ENCODE results near the gene ACTA1.
A peak's percentile ranks its signal among the peaks of the same experiment; 100 is the strongest.
"Not testable (repeated sequence)": the region's sequence is repeated elsewhere in the genome, so short reads cannot be mapped to it uniquely, and the experiment has no call there.

Gene ACTA1
- total RNA-seq = 0 to 0.29 (median 0.13) reads per million in 18 experiments

DNA sequence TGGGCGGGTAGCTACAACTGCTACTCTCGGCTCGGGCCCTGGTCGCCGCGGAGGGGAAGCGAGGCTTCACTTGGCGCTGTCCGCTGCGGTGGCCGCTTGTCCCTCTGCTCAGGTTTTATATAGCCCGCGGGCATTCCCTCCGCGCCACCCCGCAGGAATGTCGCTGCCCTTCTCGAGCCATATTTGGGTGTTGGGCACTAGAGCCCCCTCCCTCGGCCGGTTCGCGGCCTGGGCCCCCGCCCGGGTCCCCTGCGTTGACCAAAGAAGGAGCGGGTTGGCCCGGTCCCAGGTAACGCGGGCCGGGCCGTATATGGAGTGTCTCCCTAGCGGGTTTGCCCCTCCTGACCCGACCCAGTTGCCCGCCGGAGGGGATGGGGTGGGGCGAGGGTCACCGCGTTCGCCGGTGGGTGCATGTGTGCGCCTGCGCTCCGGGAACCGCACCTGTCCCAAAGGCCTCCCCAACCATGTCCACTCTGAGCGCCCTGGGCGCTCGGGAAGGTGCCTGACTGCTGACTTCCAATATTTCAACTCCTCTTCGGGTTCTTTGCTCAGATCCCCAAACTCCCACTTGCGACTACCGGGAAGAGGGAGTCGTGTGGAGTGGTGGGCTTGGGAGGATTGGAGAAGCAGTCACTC lies at the start of gene ACTA1:
TSS of gene ACTA1 (minus strand) at position 90 of the 636 bp plus-strand sequence. CDS start 979 bp downstream, outside the sequence.
- DNase-seq = no peak

DNA sequence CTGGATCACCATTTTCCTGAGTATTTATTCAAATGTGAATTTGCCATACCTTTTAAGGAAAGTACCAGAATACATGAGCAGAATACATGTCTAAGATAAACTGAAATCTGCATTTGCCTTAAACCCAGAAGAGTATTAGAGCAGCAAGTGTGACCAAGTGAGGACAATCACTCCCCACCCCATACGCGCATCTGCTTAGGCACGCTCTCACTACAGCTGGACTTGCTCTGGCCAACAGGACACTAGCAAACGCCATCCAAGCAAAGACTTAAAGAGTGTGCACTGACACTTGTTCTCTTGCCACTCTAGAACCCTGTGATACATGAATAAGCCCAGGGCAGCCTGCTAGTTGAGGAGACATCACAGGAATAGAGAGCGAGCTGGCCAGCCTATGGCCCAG lies 48.6 kb upstream of the ACTA1 start:
- no peak for DNase-seq

DNA sequence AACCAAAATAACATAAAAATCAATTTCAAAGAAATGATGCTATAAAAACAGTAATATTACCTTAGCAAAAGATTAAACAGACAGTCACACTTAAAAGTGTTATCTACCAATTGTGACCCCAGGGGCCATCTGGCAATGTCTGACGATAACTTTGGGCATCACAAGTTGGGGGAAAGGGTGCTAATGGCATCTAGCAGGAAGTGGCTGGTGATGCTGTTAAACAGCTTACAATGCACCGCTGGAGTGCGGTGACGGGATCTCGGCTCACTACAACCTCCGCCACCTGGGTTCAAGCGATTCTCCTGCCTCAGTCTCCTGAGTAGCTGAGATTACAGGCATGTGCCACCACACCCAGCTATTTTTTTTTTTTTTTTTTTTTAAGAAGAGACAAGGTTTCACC lies 46.6 kb upstream of the ACTA1 start:
- DNase-seq = no peak

DNA sequence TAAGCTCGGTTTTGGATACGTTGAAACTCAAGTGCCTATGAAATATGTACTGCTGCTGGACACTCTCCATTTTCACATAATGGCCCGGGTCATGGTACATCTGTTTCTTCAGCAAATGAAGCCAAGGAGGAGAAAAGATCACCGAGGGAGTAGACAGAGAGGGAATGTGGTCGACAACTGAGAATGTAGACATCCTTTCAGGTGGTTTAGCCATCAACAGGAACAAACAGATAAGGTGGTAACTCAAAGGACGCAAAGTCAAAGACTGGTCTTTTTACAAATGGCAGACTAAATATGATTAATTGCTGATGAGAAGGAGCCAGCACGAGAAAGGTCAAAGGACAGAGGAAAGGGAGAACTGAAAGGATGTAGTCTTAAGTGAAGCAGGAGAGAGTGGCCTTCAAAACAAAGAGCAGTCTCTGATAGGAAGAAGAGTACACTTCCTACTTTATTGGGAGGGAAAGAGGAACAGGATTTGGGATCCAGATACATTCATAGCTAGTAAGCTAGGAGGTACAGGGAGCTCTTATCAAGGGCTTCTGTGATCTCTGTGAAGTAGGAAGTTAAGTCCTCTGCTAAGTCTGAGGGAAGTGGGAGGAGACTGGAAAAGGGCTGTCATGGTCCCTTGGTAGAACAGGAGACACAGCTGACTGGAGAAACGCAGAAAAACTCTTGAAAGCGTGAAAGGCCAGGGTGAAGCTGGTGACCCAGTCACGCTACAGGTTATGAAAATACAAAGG lies 45.9 kb upstream of the ACTA1 start:
- peak; percentile 14 to 22 for DNase-seq

DNA sequence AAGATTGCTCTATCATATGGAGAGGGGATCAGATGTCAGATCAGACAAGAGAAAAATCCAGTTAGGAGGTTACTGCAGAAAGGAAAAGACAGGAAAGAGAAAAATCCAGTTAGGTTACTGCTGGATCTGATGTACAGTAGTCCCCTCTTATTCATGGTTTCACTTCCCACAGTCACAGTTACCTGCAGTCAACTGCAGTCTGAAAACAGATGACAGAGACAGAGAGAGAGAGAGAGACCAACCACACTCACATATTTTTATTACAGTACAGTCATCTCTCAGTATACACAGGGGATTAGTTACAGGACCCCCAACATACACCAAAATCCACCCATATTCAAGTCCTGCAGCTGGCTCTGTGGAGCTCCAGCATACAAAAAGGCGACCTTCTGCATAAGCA lies 45.0 kb upstream of the ACTA1 start:
- no peak for DNase-seq

DNA sequence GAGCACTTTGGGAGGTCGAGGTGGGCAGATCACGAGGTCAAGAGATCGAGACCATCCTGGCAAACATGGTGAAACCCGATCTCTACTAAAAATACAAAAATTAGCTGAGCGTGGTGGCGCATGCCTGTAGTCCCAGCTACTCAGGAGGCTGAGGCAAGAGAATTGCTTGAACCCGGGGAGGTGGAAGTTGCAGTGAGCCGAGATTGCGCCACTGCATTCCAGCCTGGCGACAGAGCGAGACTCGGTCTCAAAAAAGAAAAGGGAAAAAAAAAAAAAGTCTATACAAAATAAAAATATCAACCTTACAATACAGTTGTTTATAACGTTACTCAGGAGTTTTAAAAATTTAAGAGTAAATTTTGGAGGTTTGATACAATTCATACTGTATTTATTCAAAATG lies 42.0 kb upstream of the ACTA1 start:
- not testable (repeated sequence) for DNase-seq

DNA sequence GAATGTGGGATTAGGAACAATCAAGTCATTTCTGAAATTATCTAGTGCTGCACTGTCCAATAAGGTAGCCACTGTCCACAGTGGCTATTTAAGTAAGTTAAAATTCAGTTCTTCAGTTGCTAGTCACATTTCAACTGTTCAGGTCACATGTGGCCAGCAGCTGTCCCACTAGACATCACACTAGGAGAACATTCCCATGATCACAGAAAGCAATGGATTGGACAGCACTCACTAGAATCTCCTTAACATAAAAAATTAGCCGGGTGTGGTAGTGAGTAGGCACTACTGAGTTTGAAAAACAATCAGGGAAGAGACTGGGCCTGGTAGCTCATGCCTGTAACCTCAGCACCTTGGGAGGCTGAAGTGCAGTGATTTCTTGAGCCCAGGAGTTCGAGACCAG lies 40.6 kb upstream of the ACTA1 start:
- DNase-seq = no peak

DNA sequence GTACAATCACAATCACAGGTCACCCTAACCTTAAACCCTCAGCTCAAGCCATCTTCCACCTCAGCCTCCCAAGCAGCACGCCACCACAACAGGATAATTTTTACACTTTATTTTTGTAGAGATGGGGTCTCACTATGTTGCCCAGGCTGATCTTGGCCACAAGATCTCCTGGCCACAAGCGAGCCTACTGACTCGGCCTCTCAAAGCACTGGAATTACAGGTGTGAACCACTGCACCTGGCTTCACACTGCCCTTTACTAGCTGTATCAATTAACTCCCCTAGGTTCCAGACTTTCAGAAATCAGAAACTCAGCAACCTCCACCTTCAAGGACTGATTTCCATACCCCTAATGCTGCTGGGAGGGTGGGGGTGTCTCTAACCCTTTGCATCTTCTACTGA lies 37.3 kb upstream of the ACTA1 start:
- no peak for DNase-seq

DNA sequence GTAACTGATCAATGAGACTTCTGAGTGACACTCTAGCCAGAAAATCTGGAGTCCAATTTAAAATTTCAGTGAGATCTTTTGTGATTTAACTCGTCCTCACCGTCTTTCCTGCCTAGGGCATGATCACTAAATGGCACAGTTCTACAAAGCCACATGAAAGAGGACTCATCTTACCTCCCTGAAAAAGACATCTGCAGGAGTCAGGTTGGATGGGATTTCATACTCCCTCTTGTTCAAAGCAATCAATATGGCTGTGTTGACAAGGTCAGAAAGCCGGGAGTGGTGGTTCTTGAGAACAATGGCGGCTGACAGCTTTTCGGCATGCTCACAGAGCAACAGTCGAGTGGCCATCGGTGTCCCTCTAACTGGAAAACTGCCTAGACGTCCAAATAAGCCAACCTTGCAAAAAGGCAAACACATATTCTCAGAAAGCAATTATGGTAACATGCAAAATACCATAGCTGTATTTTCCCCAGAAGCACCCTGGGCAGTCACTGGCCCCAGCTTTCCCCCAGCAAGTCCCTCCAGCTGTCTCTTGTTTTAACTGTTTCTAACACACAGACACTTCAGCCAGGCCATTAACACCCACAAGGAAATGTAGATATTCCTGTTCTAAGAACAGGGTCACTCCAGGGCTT lies 36.6 kb upstream of the ACTA1 start:
- DNase-seq = no peak

DNA sequence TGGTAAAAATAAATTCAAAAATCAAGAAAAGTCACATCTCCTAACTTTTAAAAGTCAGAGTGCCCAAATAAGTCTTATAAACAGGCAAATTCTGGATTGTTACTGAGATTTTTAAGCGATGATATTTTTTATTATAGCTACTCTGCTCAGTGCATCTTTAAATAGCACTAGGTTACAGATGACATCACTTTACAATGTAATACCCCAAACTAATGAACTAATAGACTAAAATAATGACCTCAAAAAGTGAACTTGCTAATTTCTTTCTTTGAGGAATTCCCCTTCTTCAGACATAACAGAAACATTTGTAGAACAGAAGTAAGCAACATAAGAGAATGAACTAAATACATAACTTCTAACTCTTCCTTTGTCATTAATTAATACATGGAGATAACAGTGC lies 33.0 kb upstream of the ACTA1 start:
- DNase-seq = no peak

DNA sequence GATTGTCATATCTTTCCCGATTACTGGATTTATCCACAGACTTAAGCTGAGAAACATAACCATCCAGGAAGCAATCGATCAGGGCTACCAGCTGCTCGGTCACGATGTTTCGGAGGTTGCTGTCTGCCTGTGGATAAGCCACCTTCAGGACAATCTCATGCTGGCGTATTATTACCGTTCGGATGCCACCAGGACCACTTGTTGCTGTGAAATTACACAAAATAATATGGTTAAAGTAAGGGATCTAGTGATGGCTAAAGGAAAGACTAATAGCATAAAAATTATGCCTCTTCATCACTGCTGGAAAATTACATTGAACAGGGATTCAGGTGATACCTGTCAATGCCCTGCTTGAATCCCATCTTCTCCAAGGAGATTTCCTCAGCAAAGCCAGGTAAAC lies 30.8 kb upstream of the ACTA1 start:
- no peak for DNase-seq

DNA sequence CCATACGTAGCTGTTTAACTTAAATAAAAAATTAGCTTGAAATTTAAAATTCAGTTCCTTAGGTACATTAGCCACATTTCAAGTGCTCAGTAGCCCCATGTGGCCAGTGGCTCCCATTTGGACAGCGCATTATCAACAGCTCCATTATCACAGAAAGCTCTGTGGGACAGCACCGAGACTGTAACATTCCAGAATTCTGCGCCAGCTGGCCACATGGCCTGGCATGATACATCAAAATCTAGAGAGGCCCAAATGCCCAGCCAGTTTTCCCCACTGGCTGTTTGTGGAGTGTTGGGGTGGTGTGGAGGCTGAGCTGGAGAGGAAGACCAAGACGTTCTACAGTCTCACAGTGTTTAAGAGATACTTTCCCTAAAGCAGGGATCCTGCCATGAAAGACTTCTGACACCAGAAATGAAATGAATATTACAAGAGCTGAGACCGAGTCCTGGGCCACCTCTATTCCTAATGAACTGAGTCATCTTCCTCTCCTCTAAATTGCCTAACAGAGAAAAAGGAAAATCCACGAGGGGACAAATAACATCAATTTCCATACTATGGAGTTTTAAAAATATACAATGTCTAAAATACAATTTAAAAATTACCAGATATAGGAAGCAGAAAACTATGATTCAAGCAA lies 27.3 kb upstream of the ACTA1 start:
- no peak for DNase-seq

DNA sequence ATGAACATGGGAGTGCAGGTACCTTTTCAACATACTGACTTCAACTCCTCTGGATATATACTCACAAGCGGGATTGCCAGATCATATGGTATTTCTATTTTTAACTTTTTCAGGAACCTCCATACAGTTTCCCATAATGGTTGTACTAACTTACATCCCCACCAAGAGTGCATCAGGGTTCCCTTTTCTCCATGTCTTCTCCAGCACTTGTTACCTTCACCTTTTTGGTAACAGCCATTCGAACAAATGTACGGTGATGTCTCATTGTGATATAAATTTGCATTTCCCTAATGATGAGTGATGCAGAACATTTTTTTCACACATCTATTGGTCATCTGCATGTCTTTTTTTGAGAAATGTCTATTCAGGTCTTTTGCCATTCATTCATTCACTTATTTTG lies 25.9 kb upstream of the ACTA1 start:
- no peak for DNase-seq

DNA sequence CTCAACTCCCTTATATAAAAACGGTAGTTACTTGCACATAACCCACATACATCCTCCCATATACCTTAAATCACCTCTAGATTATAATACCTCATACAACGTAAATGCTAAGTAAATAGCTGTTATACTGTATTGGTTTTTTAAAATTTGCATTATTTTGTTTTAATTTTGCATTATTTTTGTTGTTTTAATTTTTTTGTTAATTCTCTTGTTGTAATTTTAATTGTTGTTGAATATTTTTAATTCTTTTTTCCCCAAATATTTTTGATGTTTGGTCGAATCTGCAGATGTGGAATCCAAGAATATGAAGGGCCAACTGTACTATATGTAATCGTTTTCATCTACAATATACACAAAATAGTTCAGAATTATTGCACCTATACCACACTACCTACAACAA lies 23.5 kb upstream of the ACTA1 start:
- DNase-seq = no peak

DNA sequence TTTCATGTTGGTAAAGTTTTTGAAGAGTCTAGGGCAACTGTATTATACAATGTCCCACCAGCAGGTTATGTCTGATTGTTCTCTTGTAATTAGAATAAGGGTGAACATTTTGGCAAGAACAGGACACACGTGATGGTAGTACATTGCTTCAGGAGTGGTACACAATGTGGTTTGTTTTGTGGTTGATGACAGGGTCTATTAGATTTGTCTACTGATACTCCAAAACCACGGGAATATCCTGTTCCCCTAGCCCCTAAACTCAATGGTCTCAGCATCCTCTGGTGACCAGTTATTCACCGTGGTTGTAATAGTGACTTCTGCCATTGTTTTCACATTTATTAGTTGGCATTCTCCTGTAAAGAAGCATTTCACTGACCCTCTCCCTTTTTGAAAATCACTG lies 22.1 kb upstream of the ACTA1 start:
- DNase-seq = no peak

DNA sequence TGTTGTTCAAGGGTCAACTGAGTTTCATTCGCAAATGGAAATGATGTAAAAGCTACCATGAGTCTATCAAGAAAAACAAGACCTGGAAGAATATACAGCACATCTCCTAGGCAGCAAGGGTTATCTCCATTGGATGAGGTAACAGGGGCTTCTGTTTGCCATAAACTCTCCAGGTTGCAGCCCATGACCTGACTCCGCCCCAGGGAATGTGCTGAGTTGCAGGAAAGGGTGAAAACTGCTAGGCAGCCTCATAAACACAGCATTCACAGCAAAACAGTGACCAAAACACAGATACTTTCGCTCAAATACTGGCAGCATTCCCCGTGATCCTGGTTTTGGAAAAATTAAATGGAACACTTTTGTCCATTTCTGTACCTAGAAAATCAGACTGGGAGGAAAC lies 20.2 kb upstream of the ACTA1 start:
- no peak for DNase-seq

DNA sequence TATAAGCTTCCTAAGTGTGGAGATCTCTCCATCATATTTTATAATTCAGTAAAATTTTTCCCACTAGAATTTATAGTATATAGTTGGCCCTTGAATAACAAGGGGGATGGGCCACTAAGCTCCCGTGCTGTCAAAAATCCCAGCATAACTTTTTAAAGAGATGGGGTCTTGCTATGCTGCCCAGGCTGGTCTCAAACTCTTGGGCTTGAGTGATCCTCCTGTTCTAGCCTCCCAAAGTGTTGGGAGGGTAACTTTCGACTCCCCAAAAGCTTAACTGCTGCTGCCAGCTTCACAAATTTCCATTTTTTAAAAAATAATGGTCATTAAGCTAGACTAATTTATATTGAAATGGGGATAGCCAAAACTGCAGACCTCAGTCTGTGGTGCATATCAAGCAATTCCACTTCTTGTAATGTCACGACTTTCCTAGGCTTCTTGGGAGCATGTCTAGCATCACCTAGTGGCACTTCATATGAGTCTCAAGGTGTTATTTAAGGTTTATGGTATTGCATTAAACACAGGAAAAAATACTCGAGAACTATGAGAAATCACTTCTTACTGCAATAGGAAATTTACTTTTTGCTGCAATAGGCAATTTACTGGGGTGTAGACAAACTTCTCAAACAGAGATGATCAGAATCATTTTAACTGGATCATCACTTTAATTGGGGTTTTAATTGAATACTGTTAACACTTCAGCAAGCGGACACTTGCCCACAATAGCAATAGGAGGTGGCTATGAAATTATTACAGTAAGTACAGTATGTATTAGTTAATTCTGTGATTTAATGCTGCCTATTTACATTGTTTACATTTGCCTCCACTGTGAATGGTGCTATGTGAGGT lies 19.3 kb upstream of the ACTA1 start:
- DNase-seq = peak; percentile 19 to 34

DNA sequence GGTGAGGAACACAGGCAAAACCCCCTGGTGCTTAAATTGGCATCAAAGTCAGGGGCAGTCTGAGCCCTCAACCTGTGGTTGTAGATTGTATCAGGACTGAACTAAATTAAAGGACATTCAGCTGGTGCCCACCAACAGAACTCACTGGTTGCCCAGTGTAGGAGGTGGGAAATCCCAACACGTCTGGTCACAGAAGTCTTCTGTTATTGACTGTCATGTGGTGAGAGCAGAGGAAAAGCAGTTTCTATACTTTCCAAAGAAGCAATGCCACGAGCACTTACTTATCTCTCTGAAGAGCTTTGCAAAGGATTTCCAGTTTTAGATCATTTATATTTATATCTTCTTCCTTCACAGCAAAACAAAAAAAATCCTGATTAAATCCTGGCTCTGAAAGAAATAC lies 15.0 kb upstream of the ACTA1 start:
- DNase-seq = no peak

DNA sequence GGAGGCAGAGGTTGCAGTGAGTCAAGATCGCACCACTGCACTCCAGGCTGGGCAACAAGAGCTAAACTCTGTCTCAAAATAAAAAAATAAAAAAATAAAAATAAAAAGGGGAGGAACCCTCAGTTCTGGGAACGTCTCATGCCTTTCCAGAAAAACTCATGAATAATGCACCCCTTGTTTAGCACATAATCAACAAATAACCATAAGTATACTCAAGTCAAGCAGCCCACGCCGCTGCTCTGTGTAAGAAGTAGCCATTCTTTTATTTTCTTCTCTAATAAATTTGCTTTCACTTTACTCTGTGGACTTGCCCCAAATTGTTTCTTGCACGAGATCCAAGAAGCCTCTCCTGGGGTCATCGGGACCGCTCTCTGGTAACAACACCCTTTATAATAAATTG lies 14.5 kb upstream of the ACTA1 start:
- no peak for DNase-seq

DNA sequence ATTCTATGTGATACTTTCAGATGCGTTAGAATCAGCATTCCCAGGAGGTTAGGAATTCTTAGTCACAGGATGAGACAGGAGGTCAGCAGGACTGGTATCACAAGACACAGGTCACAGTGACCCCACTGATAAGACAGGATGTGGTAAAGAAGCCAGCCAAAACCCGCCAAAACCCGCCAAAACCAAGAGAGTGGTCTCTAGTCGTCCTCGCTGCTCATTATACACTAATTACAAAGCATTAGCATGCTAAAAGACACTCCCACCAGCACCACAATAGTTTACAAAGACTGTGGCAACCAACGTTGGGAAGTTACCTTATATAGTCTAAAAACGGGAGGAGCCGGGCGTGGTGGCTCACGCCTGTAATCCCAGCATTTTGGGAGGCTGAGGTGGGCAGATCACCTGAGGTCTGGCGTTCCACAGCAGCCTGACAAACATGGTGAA lies 13.9 kb upstream of the ACTA1 start:
- DNase-seq = no peak

DNA sequence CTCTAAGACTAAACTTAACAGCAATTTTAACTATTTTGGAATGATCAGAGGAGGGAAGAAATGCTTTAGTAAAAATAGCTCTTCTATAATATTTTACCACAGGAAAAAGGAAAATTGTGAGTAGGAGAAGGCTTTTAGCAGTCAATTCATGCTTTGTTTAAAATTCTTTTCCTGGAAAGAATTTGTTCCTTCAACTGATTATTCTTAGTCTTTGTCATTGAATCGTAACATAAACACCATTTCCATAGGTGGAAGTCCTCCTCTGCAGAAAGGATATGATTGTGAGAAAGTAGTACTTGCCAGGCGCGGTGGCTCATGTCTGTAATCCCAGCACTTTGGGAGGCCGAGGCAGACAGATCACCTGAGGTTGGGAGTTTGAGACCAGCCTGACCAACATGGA lies 11.9 kb upstream of the ACTA1 start:
- no peak for DNase-seq

DNA sequence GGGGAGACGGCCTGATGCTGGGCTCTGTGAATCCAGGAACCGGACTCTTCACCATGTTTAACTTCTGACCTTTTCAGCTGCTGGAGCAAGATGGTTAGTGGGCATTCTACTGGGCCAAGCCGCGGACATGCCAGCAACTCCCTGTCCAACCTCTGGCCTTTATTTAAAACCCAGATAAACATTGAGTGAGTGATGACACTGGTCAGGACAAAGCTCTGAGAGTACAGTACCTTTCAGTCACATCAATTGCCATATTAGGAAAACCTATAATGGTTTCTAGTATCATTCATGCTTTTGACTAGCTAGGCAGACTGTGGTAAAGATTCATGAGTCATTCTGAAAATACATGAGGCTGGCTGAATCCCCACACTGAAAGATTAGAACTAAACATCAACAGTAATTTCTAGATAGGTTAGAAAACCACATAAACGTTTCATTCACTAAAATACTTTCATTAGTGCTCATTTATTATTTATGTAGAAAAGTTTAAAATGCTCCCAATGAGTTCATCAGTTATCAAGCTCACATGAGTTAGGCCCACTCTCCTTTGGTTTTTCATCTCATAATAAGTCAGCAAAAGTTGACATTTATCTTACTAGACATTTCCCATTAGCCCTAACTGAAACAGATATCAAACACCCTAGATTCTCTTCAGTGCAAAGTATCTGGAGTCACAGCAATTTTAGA lies 7.1 kb upstream of the ACTA1 start:
- DNase-seq = no peak
